AG08395 (cell line): Measurements from ENCODE around the gene HLX.

Experiments used
- DNase-seq: peaks from one replicate; pipeline ENCODE4 v3.0.0; 2012; ENCODE audit warnings: mixed read lengths, low spot score

The HLX gene, protein sequence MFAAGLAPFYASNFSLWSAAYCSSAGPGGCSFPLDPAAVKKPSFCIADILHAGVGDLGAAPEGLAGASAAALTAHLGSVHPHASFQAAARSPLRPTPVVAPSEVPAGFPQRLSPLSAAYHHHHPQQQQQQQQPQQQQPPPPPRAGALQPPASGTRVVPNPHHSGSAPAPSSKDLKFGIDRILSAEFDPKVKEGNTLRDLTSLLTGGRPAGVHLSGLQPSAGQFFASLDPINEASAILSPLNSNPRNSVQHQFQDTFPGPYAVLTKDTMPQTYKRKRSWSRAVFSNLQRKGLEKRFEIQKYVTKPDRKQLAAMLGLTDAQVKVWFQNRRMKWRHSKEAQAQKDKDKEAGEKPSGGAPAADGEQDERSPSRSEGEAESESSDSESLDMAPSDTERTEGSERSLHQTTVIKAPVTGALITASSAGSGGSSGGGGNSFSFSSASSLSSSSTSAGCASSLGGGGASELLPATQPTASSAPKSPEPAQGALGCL

DNA sequence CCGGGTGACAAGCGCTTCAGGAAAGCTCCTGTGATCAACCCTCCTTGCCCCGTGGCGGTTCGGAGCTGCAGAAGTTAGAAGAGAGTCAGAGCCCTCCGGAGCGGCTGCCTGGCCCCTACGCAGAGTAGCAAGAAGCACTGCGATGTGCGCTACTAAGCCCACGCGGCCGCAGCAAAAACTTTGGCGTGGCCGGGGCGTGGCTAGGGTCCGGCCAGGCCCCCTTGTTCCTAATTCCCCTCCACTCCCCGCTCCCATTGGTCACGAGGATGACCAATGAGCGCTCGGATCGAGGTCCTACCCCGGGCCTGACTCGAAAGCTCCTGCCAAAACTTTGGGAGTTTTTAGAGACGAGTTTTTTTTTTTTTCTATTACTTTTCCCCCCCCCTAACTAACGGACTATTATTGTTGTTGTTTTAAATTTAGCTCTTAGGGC lies at the start of gene HLX:
Gene HLX (plus strand): TSS at position 368 of the 433 bp plus-strand sequence. CDS start 415 bp downstream, outside the sequence.
- peak; percentile 99 for DNase-seq

DNA sequence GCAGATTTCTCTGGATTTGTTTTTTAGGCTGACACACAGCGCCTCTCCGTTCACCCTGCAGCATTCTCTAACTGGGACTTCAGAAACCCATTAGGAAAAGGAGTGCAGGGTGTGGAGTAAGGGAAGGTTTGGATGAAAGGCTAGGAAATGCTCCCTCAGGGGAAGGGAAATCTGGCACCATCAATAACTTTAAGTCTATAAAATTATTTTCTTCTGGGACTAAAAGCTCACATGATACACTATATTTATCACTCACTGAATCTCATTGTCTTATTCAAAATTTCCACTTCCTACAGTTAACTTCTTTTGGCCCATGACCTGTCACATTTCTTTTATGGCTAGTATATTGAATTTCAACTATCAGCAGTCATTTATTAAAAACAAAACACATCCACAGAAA lies 45.8 kb upstream of the HLX start:
- no peak for DNase-seq

DNA sequence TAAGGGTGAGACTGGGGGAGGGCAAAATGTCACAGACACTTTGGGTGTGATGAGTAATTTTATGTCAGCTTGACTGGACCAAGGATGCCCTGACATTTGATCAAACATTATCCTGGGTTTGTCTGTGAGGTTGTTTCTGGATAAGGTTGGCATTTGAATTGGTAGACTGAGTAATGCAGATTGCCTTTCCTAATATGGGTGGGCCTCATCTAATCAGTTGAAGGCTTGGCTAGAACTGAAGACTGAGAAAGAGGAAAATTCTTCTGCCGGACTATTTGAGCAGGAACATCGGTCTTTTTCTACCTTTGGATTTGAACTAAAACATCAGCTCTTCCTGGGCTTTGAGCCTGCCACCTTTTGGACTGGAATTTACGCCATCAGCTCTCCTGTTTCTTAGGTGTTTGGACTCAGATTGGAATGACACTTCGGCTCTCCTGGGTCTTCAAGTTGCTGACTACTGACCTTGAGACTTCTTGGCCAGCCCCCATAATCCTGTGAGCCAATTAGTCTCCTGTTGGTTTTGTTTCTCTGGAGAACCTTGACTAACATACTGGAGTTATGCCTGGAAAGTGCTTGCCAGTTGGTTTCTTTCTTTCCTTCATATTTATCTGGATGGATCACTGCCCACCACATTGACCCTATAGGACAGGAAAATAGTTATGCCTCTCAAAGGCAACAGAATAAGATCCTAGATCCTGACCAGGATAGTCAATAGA lies 44.9 kb upstream of the HLX start:
- no peak for DNase-seq

DNA sequence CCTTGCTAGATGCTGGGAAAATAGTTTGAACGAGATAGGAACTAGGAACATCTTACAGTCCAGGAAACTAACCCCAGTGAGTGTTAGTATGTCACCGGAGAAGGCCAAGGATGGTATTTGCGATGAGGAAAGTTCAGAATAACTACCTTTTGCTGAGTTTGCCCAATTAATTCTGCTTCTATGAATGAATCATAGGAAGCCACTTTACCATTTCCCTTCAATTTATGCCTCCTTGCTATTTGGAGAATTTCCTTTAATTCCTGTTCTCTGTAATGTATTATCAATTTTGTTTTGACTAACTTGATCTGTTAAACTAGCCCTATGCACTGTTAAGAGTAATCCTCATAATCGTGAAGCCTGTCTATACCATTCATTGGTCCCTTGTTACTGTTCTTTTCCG lies 40.7 kb upstream of the HLX start:
- DNase-seq = no peak

DNA sequence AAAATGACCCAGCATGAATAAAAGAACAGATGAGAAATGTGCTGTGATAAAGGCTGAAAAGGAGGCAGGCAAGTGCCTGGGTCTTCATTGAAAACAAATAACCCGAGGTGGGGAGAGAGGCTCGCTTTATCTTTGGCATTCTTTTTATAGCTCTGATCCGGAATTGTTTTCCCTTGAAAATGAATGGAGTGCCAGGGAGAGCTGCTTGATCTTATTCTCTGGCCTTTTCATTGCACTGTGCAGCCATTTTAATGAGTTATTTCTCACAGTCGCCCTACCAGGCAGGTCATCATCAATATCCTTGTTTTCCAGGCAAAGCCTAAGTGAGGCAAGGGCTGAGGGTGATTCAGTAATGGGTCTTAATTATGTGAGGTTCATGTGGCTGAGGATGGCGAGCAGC lies 39.8 kb upstream of the HLX start:
- no peak for DNase-seq

DNA sequence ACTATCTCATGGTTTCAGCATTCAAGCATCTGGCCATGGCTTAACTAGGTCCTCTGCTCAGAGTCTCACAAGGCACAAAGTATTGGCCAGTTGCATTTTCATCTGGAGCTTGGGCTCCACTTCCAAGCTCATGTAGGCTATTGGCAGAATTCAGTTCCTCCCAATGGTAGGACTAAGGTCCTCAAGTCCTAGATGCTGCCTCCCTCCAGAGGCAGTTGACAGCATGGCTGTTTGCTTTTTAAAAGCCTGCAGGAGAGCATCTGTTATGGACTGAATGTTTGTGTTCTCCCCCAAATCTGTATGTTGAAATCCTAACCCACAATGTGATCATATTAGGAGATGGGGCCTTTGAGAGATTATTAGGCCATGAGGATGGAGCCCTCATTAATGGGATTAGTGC lies 38.0 kb upstream of the HLX start:
- no peak for DNase-seq

DNA sequence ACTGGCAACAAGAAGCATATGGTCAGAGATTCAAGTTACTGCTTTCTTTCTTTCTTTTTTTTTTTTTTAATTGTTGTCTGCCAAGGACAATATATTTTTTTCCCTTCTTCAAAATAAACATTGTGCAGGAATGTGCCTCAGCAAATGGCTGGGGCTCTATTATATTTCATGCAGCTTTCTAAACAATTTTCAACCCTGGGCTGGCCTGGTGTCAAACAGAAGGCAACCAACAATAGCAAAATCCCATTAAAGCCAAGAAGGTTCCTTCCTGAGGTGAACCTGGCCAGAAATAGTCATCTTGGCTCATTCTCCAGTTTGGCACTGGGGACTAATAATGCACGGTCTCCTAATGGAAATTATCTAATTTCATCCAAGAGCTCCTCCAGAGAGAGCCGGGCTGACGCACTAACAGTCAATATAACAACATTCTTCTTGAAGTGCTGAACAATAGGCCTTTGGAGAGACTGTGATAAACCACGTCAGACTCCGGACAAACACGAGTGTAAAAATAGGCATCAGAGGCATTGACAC lies 35.7 kb upstream of the HLX start:
- no peak for DNase-seq

DNA sequence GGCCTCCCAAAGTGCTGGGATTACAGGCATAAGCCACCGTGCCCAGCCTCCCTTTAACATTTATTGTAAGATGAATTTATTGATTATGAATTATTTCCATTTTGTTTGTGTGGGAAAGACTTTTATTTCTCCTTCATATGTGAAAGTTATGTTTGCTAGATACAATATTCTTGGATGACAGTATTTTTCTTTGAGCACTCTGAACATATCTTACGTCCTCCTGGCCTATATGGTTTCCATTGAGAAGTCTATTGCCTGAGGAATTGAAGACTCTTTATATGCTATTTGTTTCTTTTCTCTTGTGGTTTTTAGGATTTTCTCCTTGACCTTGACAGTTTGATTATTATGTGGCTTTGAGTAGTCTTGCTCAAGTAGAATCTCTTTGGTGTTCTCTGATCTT lies 26.8 kb upstream of the HLX start:
- DNase-seq = no peak

DNA sequence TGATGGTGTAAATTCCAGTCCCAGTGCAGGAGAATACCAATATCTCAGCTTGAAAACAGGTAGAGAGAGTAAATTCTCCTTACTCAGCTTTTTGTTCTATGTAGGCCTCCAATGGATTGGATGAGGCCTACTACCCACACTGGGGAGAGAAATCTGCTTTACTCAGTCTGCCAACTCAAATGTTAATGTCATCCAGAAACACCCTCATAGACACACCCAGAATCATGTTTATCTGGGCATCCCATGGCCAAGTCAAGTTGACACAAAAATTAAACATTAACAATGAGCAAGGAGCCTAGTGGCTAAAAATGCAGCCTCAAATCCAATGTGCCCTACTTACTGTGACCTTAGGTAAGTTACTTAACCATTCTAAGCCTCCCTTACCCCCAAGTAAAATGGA lies 6.9 kb upstream of the HLX start:
- no peak for DNase-seq

DNA sequence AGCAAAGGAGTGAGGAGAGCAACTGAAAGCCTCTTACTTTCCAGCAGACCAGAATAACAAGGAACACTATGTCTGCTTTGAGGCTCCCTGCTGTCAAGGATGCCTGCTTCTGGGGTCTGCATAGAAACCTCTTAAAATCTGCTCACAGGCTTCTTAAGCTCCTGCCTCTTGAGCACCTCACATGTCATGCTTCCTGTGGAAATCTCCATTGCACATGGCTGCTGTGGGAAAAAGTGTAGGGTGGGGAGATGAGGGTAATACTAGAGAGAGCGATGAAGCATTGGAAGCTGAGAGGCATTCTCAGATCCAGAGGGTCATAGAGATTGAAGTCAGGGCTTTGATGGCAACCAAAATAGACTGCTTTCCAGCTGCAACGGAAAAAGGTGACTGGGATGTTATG lies 6.2 kb upstream of the HLX start:
- no peak for DNase-seq

DNA sequence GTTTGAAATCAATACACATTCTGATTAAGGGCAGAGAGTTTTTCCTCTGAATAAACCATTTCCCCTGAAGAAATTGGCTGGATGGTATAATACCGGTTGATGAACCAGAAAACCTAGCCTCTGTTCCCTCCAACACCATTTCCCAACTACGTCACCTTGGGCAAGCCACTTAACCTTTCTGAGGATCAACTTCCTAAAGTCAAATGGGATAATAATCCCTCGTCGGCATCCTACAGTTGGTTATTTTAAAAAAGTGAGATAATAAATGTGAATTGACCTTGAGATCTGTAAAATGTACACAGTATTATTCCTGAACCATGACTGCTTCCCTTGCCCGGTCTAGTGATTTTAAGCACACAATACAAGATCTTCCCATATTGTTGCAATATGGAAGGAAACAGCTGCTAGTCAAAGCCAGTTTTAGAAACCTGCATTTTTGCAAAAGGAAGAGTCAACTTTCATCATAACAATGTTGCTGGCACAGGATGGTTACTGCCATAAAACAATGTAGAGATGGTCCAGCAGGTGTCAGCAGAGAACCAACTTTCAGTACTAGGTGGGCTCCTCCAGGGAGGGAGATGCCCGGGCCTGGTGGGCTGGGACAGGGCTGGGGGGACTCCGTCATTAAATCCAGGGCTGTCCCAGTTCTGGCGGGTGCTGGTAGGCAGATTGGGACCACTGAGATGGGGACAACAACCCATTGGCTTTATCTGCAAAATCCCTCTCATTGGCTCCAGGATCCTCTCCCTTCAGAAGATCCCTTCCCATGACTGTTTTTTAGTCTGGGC lies 5.2 kb upstream of the HLX start:
- peak; percentile 66 for DNase-seq

DNA sequence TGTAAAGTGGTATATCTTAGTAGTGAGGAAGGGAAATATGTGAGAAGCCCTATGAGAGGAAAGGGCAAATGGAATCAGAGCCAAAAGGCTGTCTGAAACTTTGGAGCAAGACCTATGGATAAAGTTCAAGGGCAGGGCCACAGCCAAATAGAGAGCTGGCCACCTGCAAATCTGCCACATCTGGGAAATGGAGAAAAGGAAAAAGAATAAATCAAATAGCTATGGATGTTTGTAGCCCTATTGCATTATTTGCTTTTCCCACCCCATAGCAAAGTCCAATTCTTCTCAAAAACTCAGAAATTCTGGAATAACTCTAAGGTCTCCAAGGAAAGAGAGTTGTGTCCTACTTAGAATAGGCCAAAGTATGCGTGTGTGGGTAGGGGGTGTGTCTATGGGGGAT lies 4.0 kb upstream of the HLX start:
- DNase-seq = no peak

DNA sequence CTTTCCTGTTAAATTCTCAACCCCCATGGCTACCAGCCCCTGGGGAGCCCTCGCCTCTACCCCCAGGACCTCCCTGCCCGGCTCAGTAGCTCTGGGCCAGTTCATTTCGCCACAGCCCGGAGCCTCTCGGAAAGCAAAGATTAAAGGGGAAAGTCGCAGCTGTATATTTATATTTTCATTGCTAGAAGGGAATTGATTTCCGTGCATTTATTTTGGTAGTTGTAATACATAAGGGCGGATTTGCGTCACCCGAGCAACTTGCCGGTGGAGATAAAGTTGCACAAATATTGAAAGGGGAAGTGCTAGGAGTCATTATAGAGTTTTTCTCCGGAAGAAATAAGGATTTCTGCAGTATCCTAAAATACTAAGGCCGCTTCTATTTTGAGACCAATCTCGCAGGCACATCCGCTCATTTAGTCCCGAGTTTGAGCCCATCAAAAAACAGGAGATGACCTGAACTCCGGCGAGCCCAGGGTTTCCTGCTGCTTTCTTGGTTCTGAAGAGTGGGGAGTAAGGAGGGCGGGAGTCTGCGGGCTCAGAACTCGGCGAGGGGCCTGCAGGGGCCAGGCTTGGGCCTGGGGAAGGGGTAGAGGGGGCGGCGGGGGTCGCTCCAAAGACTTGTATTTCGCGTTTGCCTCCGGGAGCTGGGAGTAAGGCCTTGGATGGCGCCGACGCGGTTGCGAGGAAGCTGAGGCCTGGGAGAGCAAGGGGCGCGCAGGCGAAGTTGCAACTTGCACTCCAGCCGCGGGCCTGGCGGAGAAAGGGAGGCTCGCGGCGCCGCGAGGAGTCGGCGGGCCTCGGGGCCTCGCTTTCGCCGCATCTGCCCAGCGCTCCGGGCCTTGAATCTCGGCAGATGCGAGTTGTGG lies 2.5 kb upstream of the HLX start:
- no peak for DNase-seq

DNA sequence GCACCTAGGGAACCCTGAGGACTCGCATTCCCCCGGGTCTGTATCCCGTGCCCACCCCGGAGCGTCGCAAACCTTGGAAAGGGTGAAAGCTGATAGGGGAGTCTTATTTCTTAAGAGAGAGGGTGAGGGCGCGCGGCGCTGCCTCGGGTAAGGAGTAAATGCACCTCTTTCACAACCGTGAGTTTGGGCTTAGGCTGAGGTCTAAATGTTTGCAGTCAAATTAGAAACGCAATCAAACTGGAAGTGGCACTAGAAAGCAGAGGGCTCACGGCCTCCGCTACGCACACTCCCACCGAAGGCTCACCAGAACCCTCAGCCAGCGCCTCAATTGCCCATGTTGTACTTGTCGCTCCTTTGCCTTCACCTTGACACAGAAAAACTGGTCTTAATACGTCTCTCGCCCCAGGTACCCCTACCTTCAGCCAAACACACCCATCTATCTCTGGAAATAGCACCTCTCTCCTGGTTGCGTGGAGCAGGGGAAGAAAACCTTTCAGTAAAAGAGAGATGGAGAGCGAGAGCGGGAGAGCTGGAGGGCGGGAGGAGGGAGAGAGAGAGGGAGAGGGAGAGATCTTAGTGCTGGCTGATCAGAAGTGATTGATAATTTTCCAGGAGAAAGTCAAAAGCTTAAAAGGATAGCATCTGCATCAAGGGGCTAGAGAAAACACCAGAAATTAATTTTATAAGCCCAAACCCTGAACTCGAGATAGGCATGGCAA lies 1.7 kb upstream of the HLX start:
- no peak for DNase-seq

DNA sequence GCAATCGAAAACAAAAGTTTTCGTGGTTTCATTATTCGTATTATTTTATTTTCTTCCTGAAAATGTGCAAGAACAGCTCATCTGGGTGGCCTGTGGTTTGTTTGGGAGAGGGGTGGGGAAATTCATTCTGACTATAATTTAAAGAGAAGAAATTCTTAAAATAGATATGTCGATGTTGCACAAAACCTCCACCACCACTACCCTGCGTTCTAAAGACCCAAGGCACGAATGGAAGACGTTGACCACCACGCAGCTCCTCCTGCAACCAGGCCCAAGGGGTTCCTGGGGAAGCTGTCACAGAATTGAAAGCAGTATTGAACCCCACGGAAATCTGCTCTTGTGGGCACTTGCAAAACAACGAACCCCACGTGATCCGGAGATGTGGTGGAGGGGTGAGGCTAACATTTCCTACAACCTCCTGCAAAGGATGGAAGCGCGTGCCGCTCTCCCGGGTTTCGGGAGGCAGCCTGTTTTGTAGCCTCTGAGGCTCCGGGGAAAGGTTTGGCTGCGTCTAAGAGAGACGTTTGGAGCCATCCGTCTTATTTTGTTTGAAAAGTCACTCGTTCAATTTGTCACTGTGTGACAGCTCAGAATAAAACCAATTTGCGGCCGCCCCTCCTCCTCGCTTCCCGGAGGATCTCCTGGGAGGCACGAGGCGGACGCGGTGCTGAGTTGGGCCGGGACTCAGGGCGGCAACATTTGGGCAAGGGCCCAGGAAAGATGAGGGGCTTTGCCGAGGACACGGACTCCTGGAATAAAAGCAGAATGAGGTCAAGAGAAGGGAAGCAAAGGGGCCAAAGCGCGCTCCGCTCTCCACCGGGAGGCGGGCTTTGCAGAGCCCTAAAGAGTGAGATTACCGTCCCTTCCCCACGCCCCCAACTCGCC lies 810 bp upstream of the HLX start:
- no peak for DNase-seq

DNA sequence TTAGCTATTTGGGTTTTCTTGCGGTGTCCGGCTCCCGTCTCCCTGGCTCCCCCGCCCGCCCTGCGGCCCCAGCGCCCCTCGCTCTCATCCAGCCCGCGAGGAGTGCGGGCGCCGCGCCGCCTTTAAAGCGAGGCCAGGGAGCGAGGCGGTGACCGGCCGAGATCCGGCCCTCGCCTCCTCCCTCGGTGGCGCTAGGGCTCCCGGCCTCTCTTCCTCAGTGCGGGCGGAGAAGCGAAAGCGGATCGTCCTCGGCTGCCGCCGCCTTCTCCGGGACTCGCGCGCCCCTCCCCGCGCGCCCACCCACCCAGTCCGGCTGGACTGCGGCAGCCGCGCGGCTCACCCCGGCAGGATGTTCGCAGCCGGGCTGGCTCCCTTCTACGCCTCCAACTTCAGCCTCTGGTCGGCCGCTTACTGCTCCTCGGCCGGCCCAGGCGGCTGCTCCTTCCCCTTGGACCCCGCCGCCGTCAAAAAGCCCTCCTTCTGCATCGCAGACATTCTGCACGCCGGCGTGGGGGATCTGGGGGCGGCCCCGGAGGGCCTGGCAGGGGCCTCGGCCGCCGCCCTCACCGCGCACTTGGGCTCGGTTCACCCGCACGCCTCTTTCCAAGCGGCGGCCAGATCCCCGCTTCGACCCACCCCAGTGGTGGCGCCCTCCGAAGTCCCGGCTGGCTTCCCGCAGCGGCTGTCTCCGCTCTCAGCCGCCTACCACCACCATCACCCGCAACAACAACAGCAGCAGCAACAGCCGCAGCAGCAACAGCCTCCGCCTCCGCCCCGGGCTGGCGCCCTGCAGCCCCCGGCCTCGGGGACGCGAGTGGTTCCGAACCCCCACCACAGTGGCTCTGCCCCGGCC lies 492 bp downstream of the HLX start:
- peak; percentile 64 for DNase-seq

DNA sequence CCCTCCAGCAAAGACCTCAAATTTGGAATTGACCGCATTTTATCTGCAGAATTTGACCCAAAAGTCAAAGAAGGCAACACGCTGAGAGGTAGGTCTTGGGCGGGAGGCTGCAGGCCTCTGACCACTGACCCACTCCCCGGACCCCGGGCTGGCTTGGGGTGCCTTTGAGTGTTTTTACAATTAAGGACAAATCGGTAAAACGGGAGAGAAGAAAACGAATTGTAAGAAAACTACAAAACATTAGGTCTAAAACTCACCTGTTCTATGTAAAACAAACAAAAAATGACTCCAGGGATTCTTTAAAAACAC lies 1.1 kb downstream of the HLX start:
- DNase-seq = no peak

DNA sequence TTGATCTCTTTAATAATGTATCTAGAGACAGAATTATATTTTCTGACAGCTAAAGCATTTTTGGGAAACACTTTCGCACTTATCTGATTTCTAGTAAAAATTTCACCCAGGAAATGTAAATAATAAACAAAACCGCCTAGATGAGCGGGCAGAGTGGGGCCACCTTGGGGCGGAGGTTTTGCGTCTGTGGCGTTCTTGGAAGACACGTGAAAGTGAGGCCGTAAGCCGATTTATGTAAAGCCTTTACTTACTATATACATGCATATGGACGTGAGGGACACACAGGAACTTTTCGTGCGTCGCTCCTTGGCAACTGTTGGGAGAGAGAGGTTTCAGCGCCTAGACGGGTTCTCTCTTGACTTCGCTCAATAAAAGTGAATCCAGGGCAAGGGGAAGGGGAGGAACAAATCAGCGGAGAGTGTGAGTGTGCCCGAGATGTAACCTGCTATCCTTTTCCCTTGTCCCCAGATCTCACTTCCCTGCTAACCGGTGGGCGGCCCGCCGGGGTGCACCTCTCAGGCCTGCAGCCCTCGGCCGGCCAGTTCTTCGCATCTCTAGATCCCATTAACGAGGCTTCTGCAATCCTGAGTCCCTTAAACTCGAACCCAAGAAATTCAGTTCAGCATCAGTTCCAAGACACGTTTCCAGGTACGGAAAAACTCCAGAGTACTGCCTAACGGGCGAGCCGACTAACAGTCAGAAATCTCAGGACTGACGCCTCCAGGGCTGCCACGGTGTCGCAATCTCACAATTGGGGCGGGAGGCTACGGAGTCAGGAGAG lies 1.7 kb downstream of the HLX start:
- no peak for DNase-seq
